GM12872 (cell line): ENCODE data around the gene POLR3B.

ENCODE experiments used
- CTCF ChIP-seq: IDR thresholded peaks from 3 replicates; pipeline ENCODE4 v1.5.1; 2011; ENCODE audit warnings: low read depth, mild to moderate bottlenecking, low read length, moderate library complexity; ENCODE audit not compliant: insufficient read depth

Gene POLR3B

GRCh38 chr12:106508966-106509365 is 151.4 kb downstream of the POLR3B start:
- no peak for TF ChIP-seq CTCF

GRCh38 chr12:106511365-106511764 is 153.8 kb downstream of the POLR3B start:
- no peak for TF ChIP-seq CTCF

GRCh38 chr12:106517314-106517713 is 159.8 kb downstream of the POLR3B start:
- TF ChIP-seq CTCF: no peak

GRCh38 chr12:106519607-106520021 is 162.1 kb downstream of the POLR3B start:
- TF ChIP-seq CTCF: no peak

GRCh38 chr12:106521901-106522300 is 164.4 kb downstream of the POLR3B start:
- no peak for TF ChIP-seq CTCF

GRCh38 chr12:106522708-106523107 is 165.2 kb downstream of the POLR3B start:
- TF ChIP-seq CTCF: no peak

GRCh38 chr12:106527356-106527755 is 169.8 kb downstream of the POLR3B start:
- TF ChIP-seq CTCF: no peak

- no peak for TF ChIP-seq CTCF
Observed at GRCh38 chr12:106541201-106541600, 183.7 kb downstream of the POLR3B start.
